HepG2 (cell line): ENCODE data around the gene PLEKHN1. TPM values are rescaled to one million over a fixed set of nuclear protein-coding genes. Genes with fewer than 3 reads are reported as not detected.

ENCODE experiments used
- ATAC-seq: fragments of 200-7000 bp; cut with Tn5 transposase; 3 replicates; pipeline ENCODE4 v1.9.1; 2020; ENCODE audit warnings: mild to moderate bottlenecking, moderate library complexity
- BruUV-seq: library from RNA; stranded (reverse); fragments of 400-500 nt; replicated peaks from 2 replicates; lab custom pipeline; 2021; lab: Mats Ljungman, UMichigan
- CTCF ChIA-PET: fragments of 300-600 bp; formaldehyde crosslinking; extraction: SDS; loops from one replicate; lab custom pipeline; 2021; ENCODE audit warnings: low total read pairs, inconsistent platforms, low intra/inter-chr PET ratio; lab: Yijun Ruan, JAX
- POLR2A ChIA-PET: fragments of 350-600 bp; sonication (Branson Sonifier 250); formaldehyde crosslinking; loops from one replicate; lab custom pipeline; 2020; ENCODE audit warnings: antibody characterized with exemption, inconsistent platforms; lab: Yijun Ruan, JAX
- DNase-seq: peaks from one replicate; pipeline ENCODE4 v3.0.0-alpha.2; 2015; ENCODE audit warnings: low spot score
- FAIRE-seq: peaks from 3 replicates; lab custom pipeline; 2011; peaks lifted over from hg19 to GRCh38; lab: Jason Lieb, UNC
- H2AFZ ChIP-seq: one replicate; pipeline ENCODE4 v1.6.1; 2011; ENCODE audit warnings: low read length, inconsistent platforms
- H3K27ac ChIP-seq: fragments of 300-600 bp; 3 replicates; pipeline ENCODE4 v1.8.0; 2011; ENCODE audit warnings: mixed run types, mild to moderate bottlenecking, mixed read lengths, low read length, inconsistent platforms; ENCODE audit not compliant: insufficient read depth; ENCODE audit errors: extremely low read length
- H3K27me3 ChIP-seq, 2 experiments: fragments of 200-600 bp in 1 of 2; 2 replicates in 1 of 2; 3 replicates in 1 of 2; pipeline versions ENCODE4 v1.6.0 to v1.8.0; 2011; ENCODE audit warnings: low read length in 2 of 2, mild to moderate bottlenecking in 2 of 2, moderate library complexity in 2 of 2, inconsistent platforms in 1 of 2; ENCODE audit not compliant: insufficient read depth in 2 of 2, control insufficient read depth in 1 of 2
- H3K36me3 ChIP-seq, 2 experiments: fragments of 200-600 bp in 1 of 2; replicated peaks in 1 of 2; 2 replicates in 1 of 2; 3 replicates in 1 of 2; pipeline versions ENCODE4 v1.5.1 to v1.8.0; 2011; ENCODE audit warnings: low read length in 2 of 2, inconsistent platforms in 1 of 2; ENCODE audit not compliant: insufficient read depth in 2 of 2, control insufficient read depth in 1 of 2
- H3K4me1 ChIP-seq: 2 replicates; pipeline ENCODE4 v1.5.1; 2012; ENCODE audit warnings: low read length, inconsistent platforms; ENCODE audit not compliant: insufficient read depth
- H3K4me2 ChIP-seq: 2 replicates; pipeline ENCODE4 v1.6.0; 2011; ENCODE audit warnings: low read depth, low read length, inconsistent platforms
- H3K4me3 ChIP-seq, 3 experiments: fragments of 200-600 bp in 1 of 3; sonication (generic), shearing (Covaris generic) in 1 of 3; replicated peaks in 1 of 3; 2 replicates each; pipeline ENCODE4 v1.5.1; 2011 to 2016; ENCODE audit warnings: low read length in 3 of 3, inconsistent platforms in 2 of 3, low read depth in 2 of 3, mild to moderate bottlenecking in 2 of 3, control low read depth in 1 of 3, mixed read lengths in 1 of 3; ENCODE audit not compliant: insufficient read depth in 1 of 3
- H3K79me2 ChIP-seq: one replicate; pipeline ENCODE4 v1.6.1; 2011; ENCODE audit warnings: low read length, inconsistent platforms; ENCODE audit not compliant: insufficient read depth
- H3K9ac ChIP-seq: 2 replicates; pipeline ENCODE4 v1.6.0; 2011; ENCODE audit warnings: mild to moderate bottlenecking, low read depth, low read length, inconsistent platforms; ENCODE audit not compliant: insufficient read depth
- H3K9me3 ChIP-seq: 2 replicates; pipeline ENCODE4 v1.5.1; 2012; ENCODE audit warnings: mild to moderate bottlenecking, low read length
- H4K20me1 ChIP-seq: 2 replicates; pipeline ENCODE4 v1.6.0; 2011; ENCODE audit warnings: inconsistent platforms, mild to moderate bottlenecking, low read length, moderate library complexity; ENCODE audit not compliant: insufficient read depth
- CHD4 ChIP-seq: fragments of 200-600 bp; sonication (generic); IDR thresholded peaks from 2 replicates; pipeline ENCODE4 v1.7.0; 2017; ENCODE audit warnings: mild to moderate bottlenecking, low read length, borderline replicate concordance
- EZH2 ChIP-seq: conservative IDR thresholded peaks from 2 replicates; pipeline ENCODE4 v1.6.1; 2012; ENCODE audit warnings: mild to moderate bottlenecking, low read depth, low read length, moderate library complexity
- ZKSCAN5 ChIP-seq: sonication (generic); formaldehyde crosslinking; IDR thresholded peaks from 2 replicates; pipeline ENCODE4 v1.5.1; 2020; ENCODE audit warnings: mild to moderate bottlenecking, missing genetic modification reagents
- ZNF687 ChIP-seq: sonication (generic); formaldehyde crosslinking; IDR thresholded peaks from 2 replicates; pipeline ENCODE4 v1.5.1; 2020; ENCODE audit warnings: mild to moderate bottlenecking, missing genetic modification reagents, moderate library complexity
- ZNF883 ChIP-seq: sonication (generic); formaldehyde crosslinking; IDR thresholded peaks from 2 replicates; pipeline ENCODE4 v1.5.1; 2020; ENCODE audit warnings: mild to moderate bottlenecking, missing genetic modification reagents; ENCODE audit errors: not compliant biosample characterization
- WGBS: methylation state at CpG from one replicate; pipeline ENCODE4 v1.1.6; 2017; ENCODE audit warnings: low lambda C conversion rate; 5-methylcytosine and 5-hydroxymethylcytosine counted together
- in situ Hi-C: cut with HindIII; loops from 2 replicates; pipeline ENCODE4 v1.10.0; 2017; ENCODE audit warnings: low pct_unique_long_range_greater_than_20kb; ENCODE audit not compliant: extremely low pct_ligation_motif_present
- intact Hi-C: fragments of 100-400 bp; cut with micrococcal nuclease; formaldehyde crosslinking; loops from one replicate; pipeline ENCODE4 v1.10.0; 2022; ENCODE audit not compliant: unreplicated experiment
- polyA plus RNA-seq, 8 experiments: library from polyadenylated mRNA; depleted of rRNA in 3 of 8; stranded (reverse) in 7 of 8; unstranded in 1 of 8; fragments of >200 nt; fragmentation: Illumina TruSeq in 4 of 8; extraction: Trizol in 4 of 8; gene quantifications; 2 replicates each; pipeline versions ENCODE4 v1.2.1 to v1.2.3, GENCODE V29; 2011 to 2016; ENCODE audit warnings: low read depth in 4 of 8, missing spikeins in 1 of 8, mixed read lengths in 1 of 8; ENCODE audit not compliant: insufficient read depth in 1 of 8
- total RNA-seq, 5 experiments: library from RNA; depleted of rRNA; stranded (reverse); fragments of >200 nt; fragmentation: Illumina TruSeq; extraction: Trizol; gene quantifications; 2 replicates each; pipeline ENCODE4 v1.2.3, GENCODE V29; 2016; ENCODE audit warnings: low read depth in 1 of 5

PLEKHN1 gene
- total and polyA plus RNA-seq, 2 of the 13 experiments (the other 11 are each of a cell fraction or from before 2014, with no cell fraction given), result 0.42 to 0.58 TPM

- H3K79me2 ChIP-seq, result no peaks in the 10 kb centered on the region
- H3K27ac ChIP-seq, result no peak overlapping the region
- in situ Hi-C loops (no loop called here), intact Hi-C loops (no loop called here)
- peaks cover 20% of the 10 kb centered on the region for H3K4me1 ChIP-seq
- H3K9ac ChIP-seq, result no peak overlapping the region
- ChIA-PET CTCF (no interaction called here), POLR2A (no interaction called here)
- no peaks in the 10 kb centered on the region for H3K9me3 ChIP-seq
- DNase-seq (no peak), FAIRE-seq (no peak), ATAC-seq (no peak)
- 7% methylated on average over 16 of the region's 37 CpGs for WGBS
- H3K4me2 ChIP-seq, result no peak overlapping the region
- BruUV-seq, result no TSS peak
- no peaks in the 10 kb centered on the region for H3K36me3 ChIP-seq
- no peaks in the 10 kb centered on the region for H4K20me1 ChIP-seq
- H3K4me3 ChIP-seq, result no peak overlapping the region
- no peak for TF ChIP-seq ZKSCAN5 (CRISPR knock-in tag)
- TF ChIP-seq EZH2, result peak; percentile 93
- no peak for TF ChIP-seq ZNF883
- H2AFZ ChIP-seq, result no peak overlapping the region
- H3K27me3 ChIP-seq, result peaks cover 24 to 83% of the 10 kb centered on the region in 2 experiments
Observed at GRCh38 chr1:934991-935750, 31.1 kb upstream of the PLEKHN1 start.

GRCh38 chr1:935751-936231, 30.5 kb upstream of the PLEKHN1 start:
- no peaks in the 10 kb centered on the region for H3K9me3 ChIP-seq
- in situ Hi-C loops (no loop called here), intact Hi-C loops (no loop called here)
- BruUV-seq, result no TSS peak
- peaks cover 25% of the 10 kb centered on the region for H3K4me1 ChIP-seq
- no peaks in the 10 kb centered on the region for H4K20me1 ChIP-seq
- H3K79me2 ChIP-seq, result no peaks in the 10 kb centered on the region
- ATAC-seq, result no peak
- no peak overlapping the region for H2AFZ ChIP-seq
- no peak overlapping the region for H3K9ac ChIP-seq
- H3K27me3 ChIP-seq, result peaks cover 26 to 83% of the 10 kb centered on the region in 2 experiments
- WGBS, result 2% methylated on average over 13 of the region's 30 CpGs
- no peak overlapping the region for H3K27ac ChIP-seq
- DNase-seq, result no peak
- ChIA-PET CTCF (no interaction called here), POLR2A (no interaction called here)
- no peak overlapping the region for H3K4me3 ChIP-seq
- FAIRE-seq, result no peak
- no peaks in the 10 kb centered on the region for H3K36me3 ChIP-seq
- TF ChIP-seq CHD4 (no peak), ZNF687 (CRISPR knock-in tag) (0 out of 2 replicates have a peak, but pooled peaks have one; percentile 7)
- no peak overlapping the region for H3K4me2 ChIP-seq
